HG03025 (cell line): ENCODE results near the gene HIRA.
A peak's percentile ranks its signal among the peaks of the same experiment; 100 is the strongest.

Source experiments
- ATAC-seq: cut with Tn5 transposase; IDR thresholded peaks from one replicate; pipeline ENCODE4 v1.9.1; 2021; ENCODE audit warnings: mild to moderate bottlenecking, moderate library complexity; ENCODE audit not compliant: unreplicated experiment, low FRiP score

Gene HIRA

GRCh38 chr22:19431649-19432132 is at the start of gene HIRA:
HIRA (minus strand) TSS chr22:19431733; CDS start chr22:19431476, 257 bp downstream.
- ATAC-seq: peak; percentile 63

GRCh38 chr22:19480789-19481188 is 49.3 kb upstream of the HIRA start:
- ATAC-seq: no peak

GRCh38 chr22:19480173-19480568 is 48.6 kb upstream of the HIRA start:
- no peak for ATAC-seq

GRCh38 chr22:19479355-19480172 is 48.0 kb upstream of the HIRA start, which contains the start of gene CDC45:
CDC45 (plus strand) TSS chr22:19479920; CDS start chr22:19479969, 49 bp downstream.
- peak; percentile 73 for ATAC-seq

- ATAC-seq: peak; percentile 48
Measured at GRCh38 chr22:19478901-19479354, 47.4 kb upstream of the HIRA start, which contains the start of gene UFD1. UFD1 (minus strand) TSS chr22:19479193; CDS start chr22:19479085, 108 bp downstream.

GRCh38 chr22:19478045-19478900 is 46.7 kb upstream of the HIRA start:
- no peak for ATAC-seq

GRCh38 chr22:19477321-19478044 is 46.0 kb upstream of the HIRA start:
- ATAC-seq: no peak

- no peak for ATAC-seq
Measured at GRCh38 chr22:19476023-19476422, 44.5 kb upstream of the HIRA start.

- ATAC-seq: no peak
Measured at GRCh38 chr22:19473578-19473977, 42.0 kb upstream of the HIRA start.

- ATAC-seq: no peak
Measured at GRCh38 chr22:19472233-19472632, 40.7 kb upstream of the HIRA start.

- ATAC-seq: no peak
Measured at GRCh38 chr22:19471572-19471971, 40.0 kb upstream of the HIRA start.

- ATAC-seq: no peak
Measured at GRCh38 chr22:19470010-19470409, 38.5 kb upstream of the HIRA start.

GRCh38 chr22:19469421-19469820 is 37.9 kb upstream of the HIRA start:
- ATAC-seq: no peak

- no peak for ATAC-seq
Measured at GRCh38 chr22:19467912-19468311, 36.4 kb upstream of the HIRA start.

GRCh38 chr22:19466848-19467752 is 35.6 kb upstream of the HIRA start:
- no peak for ATAC-seq

- no peak for ATAC-seq
Measured at GRCh38 chr22:19466126-19466716, 34.7 kb upstream of the HIRA start.

GRCh38 chr22:19464975-19465374 is 33.4 kb upstream of the HIRA start:
- ATAC-seq: no peak

- no peak for ATAC-seq
Measured at GRCh38 chr22:19464546-19464945, 33.0 kb upstream of the HIRA start.
